IPS-18a (cell line): Measurements from ENCODE around the gene ARMC8.
A peak's percentile ranks its signal among the peaks of the same experiment; 100 is the strongest.
"Not testable (repeated sequence)": the region's sequence is repeated elsewhere in the genome, so short reads cannot be mapped to it uniquely, and the experiment has no call there.

Source experiments
- H3K27ac ChIP-seq: one replicate; pipeline ENCODE4 v1.5.1; 2013; ENCODE audit warnings: low read length
- H3K27me3 ChIP-seq: one replicate; pipeline ENCODE4 v1.6.1; 2013; ENCODE audit warnings: mild to moderate bottlenecking, low read length; ENCODE audit not compliant: control insufficient read depth, insufficient read depth
- H3K36me3 ChIP-seq: one replicate; pipeline ENCODE4 v1.6.1; 2013; ENCODE audit warnings: low read depth, low read length; ENCODE audit not compliant: control insufficient read depth
- H3K4me1 ChIP-seq: one replicate; pipeline ENCODE4 v1.6.1; 2013; ENCODE audit warnings: low read depth, low read length; ENCODE audit not compliant: control insufficient read depth
- H3K4me3 ChIP-seq: one replicate; pipeline ENCODE4 v1.5.1; 2013; ENCODE audit warnings: low read length
- H3K9ac ChIP-seq: one replicate; pipeline ENCODE4 v1.6.1; 2013; ENCODE audit warnings: mild to moderate bottlenecking, low read length, moderate library complexity
- H3K9me3 ChIP-seq: one replicate; pipeline ENCODE4 v1.6.1; 2013; ENCODE audit warnings: low read depth, low read length; ENCODE audit not compliant: control insufficient read depth

Gene ARMC8

GRCh38 chr3:138187296-138188012 is at the start of gene ARMC8:
ARMC8 (plus strand) TSS chr3:138187301; CDS start chr3:138187555, 254 bp downstream.
- Histone ChIP-seq H3K4me1 (peaks cover 7% of the 10 kb centered on the region), H3K36me3 (peaks cover 6% of the 10 kb centered on the region), H3K27me3 (peaks cover 21% of the 10 kb centered on the region), H3K27ac (peak within 1 kb of the TSS; percentile 99), H3K9me3 (no peaks in the 10 kb centered on the region), H3K9ac (peak within 1 kb of the TSS; percentile 98), H3K4me3 (peak within 1 kb of the TSS; percentile 90)

GRCh38 chr3:138137861-138138260 is 49.2 kb upstream of the ARMC8 start:
- Histone ChIP-seq H3K27me3 (no peaks in the 10 kb centered on the region), H3K27ac (no peak overlapping the region), H3K36me3 (no peaks in the 10 kb centered on the region)

GRCh38 chr3:138139691-138140090 is 47.4 kb upstream of the ARMC8 start:
- no peaks in the 10 kb centered on the region for H3K9me3 ChIP-seq
- H3K4me1 ChIP-seq = no peaks in the 10 kb centered on the region
- H3K27ac ChIP-seq = no peak overlapping the region
- no peak overlapping the region for H3K9ac ChIP-seq
- H3K36me3 ChIP-seq = no peaks in the 10 kb centered on the region
- no peaks in the 10 kb centered on the region for H3K27me3 ChIP-seq
- no peak overlapping the region for H3K4me3 ChIP-seq

More at GRCh38 chr3:138137861-138138260, 49.2 kb upstream of the ARMC8 start:
- no peaks in the 10 kb centered on the region for H3K9me3 ChIP-seq
- no peak overlapping the region for H3K9ac ChIP-seq
- no peak overlapping the region for H3K4me3 ChIP-seq
- H3K4me1 ChIP-seq = no peaks in the 10 kb centered on the region

GRCh38 chr3:138140940-138141339 is 46.2 kb upstream of the ARMC8 start:
- H3K4me1 ChIP-seq = no peaks in the 10 kb centered on the region
- H3K27me3 ChIP-seq = no peaks in the 10 kb centered on the region
- no peaks in the 10 kb centered on the region for H3K9me3 ChIP-seq
- no peak overlapping the region for H3K27ac ChIP-seq
- no peak overlapping the region for H3K9ac ChIP-seq
- H3K36me3 ChIP-seq = no peaks in the 10 kb centered on the region
- H3K4me3 ChIP-seq = no peak overlapping the region

GRCh38 chr3:138142181-138142580 is 44.9 kb upstream of the ARMC8 start:
- H3K4me3 ChIP-seq, H3K27ac ChIP-seq, H3K9ac ChIP-seq, H3K4me1 ChIP-seq, H3K27me3 ChIP-seq, H3K36me3 ChIP-seq, H3K9me3 ChIP-seq: not testable (repeated sequence)

GRCh38 chr3:138148503-138148902 is 38.6 kb upstream of the ARMC8 start:
- Histone ChIP-seq H3K9ac (no peak overlapping the region), H3K9me3 (no peaks in the 10 kb centered on the region), H3K4me1 (no peaks in the 10 kb centered on the region), H3K4me3 (no peak overlapping the region), H3K27ac (no peak overlapping the region), H3K36me3 (no peaks in the 10 kb centered on the region), H3K27me3 (no peaks in the 10 kb centered on the region)

- Histone ChIP-seq H3K4me3 (no peak overlapping the region), H3K4me1 (no peaks in the 10 kb centered on the region), H3K9ac (no peak overlapping the region), H3K36me3 (no peaks in the 10 kb centered on the region), H3K9me3 (no peaks in the 10 kb centered on the region), H3K27me3 (no peaks in the 10 kb centered on the region), H3K27ac (no peak overlapping the region)
Observed at GRCh38 chr3:138154534-138154933, 32.6 kb upstream of the ARMC8 start.

GRCh38 chr3:138157743-138158142 is 29.4 kb upstream of the ARMC8 start:
- no peaks in the 10 kb centered on the region for H3K27me3 ChIP-seq

GRCh38 chr3:138165061-138165460 is 22.0 kb upstream of the ARMC8 start:
- H3K9ac ChIP-seq = no peak overlapping the region
- no peak overlapping the region for H3K4me3 ChIP-seq
- no peaks in the 10 kb centered on the region for H3K9me3 ChIP-seq
- H3K4me1 ChIP-seq = no peaks in the 10 kb centered on the region
- H3K27ac ChIP-seq = no peak overlapping the region
- H3K36me3 ChIP-seq = peaks cover 67% of the 10 kb centered on the region
- no peaks in the 10 kb centered on the region for H3K27me3 ChIP-seq

More at GRCh38 chr3:138157743-138158142, 29.4 kb upstream of the ARMC8 start:
- Histone ChIP-seq H3K9ac (no peak overlapping the region), H3K4me3 (no peak overlapping the region), H3K9me3 (no peaks in the 10 kb centered on the region), H3K4me1 (no peaks in the 10 kb centered on the region), H3K27ac (no peak overlapping the region), H3K36me3 (peaks cover 14% of the 10 kb centered on the region)

GRCh38 chr3:138172625-138173024 is 14.5 kb upstream of the ARMC8 start:
- no peak overlapping the region for H3K4me3 ChIP-seq
- peaks cover 37% of the 10 kb centered on the region for H3K36me3 ChIP-seq
- no peaks in the 10 kb centered on the region for H3K9me3 ChIP-seq
- H3K4me1 ChIP-seq = no peaks in the 10 kb centered on the region
- H3K27me3 ChIP-seq = no peaks in the 10 kb centered on the region
- no peak overlapping the region for H3K27ac ChIP-seq
- no peak overlapping the region for H3K9ac ChIP-seq

- Histone ChIP-seq H3K9ac (peak overlapping the region; percentile 75), H3K27ac (no peak overlapping the region), H3K36me3 (peaks cover 30% of the 10 kb centered on the region), H3K9me3 (no peaks in the 10 kb centered on the region), H3K4me1 (no peaks in the 10 kb centered on the region), H3K4me3 (peak overlapping the region; percentile 71), H3K27me3 (no peaks in the 10 kb centered on the region)
Observed at GRCh38 chr3:138173769-138174420, 13.2 kb upstream of the ARMC8 start.
